Karpas-422 (cell line): ENCODE measurements around the gene TTLL10. TPM values are rescaled to one million over a fixed set of nuclear protein-coding genes. Genes with fewer than 3 reads are reported as not detected.

Experiments
- DNase-seq: peaks from one replicate; pipeline ENCODE4 v3.0.0-alpha.2; 2015
- H2AFZ ChIP-seq: fragments of 200-600 bp; sonication (generic); 2 replicates; pipeline ENCODE4 v1.6.1; 2014; ENCODE audit warnings: antibody characterized with exemption, low read length, mixed read lengths
- H3K27ac ChIP-seq: fragments of 200-600 bp; sonication (generic); 2 replicates; pipeline ENCODE4 v1.5.1; 2014; ENCODE audit warnings: mild to moderate bottlenecking, low read length, moderate library complexity
- H3K27me3 ChIP-seq: fragments of 200-600 bp; sonication (generic); 2 replicates; pipeline ENCODE4 v1.6.1; 2014; ENCODE audit warnings: low read length, mixed read lengths
- H3K36me3 ChIP-seq: fragments of 200-600 bp; sonication (generic); 2 replicates; pipeline ENCODE4 v1.6.1; 2014; ENCODE audit warnings: low read length, mixed read lengths; ENCODE audit not compliant: insufficient read depth
- H3K4me1 ChIP-seq: fragments of 200-600 bp; sonication (generic); 2 replicates; pipeline ENCODE4 v1.6.1; 2014; ENCODE audit warnings: mild to moderate bottlenecking, low read length, mixed read lengths
- H3K4me2 ChIP-seq: fragments of 200-600 bp; sonication (generic); 2 replicates; pipeline ENCODE4 v1.6.1; 2014; ENCODE audit warnings: low read length, low read depth, mild to moderate bottlenecking; ENCODE audit not compliant: poor library complexity, severe bottlenecking
- H3K4me3 ChIP-seq: fragments of 200-600 bp; sonication (generic); 2 replicates; pipeline ENCODE4 v1.5.1; 2014; ENCODE audit warnings: mild to moderate bottlenecking, antibody characterized with exemption, low read length, mixed read lengths
- H3K79me2 ChIP-seq: fragments of 200-600 bp; sonication (generic); 2 replicates; pipeline ENCODE4 v1.6.1; 2014; ENCODE audit warnings: mild to moderate bottlenecking, low read length, mixed read lengths
- H3K9ac ChIP-seq: fragments of 200-600 bp; sonication (generic); 2 replicates; pipeline ENCODE4 v1.6.0; 2014; ENCODE audit warnings: low read length
- H3K9me2 ChIP-seq: fragments of 200-600 bp; sonication (generic), shearing (Covaris generic); replicated peaks from 2 replicates; pipeline ENCODE4 v1.6.0; 2014; ENCODE audit warnings: mild to moderate bottlenecking, low read length, moderate library complexity; ENCODE audit not compliant: insufficient read depth
- H3K9me3 ChIP-seq: fragments of 300-700, 200-600 bp; sonication (generic); 2 replicates; pipeline ENCODE4 v1.6.1; 2014; ENCODE audit warnings: low read length, mixed read lengths
- H4K20me1 ChIP-seq: fragments of 200-600 bp; sonication (generic); 2 replicates; pipeline ENCODE4 v1.6.1; 2014; ENCODE audit warnings: mild to moderate bottlenecking, antibody characterized with exemption, low read length, low read depth; ENCODE audit not compliant: insufficient read depth
- total RNA-seq: library from RNA; depleted of rRNA; stranded (reverse); fragments of >200 nt; shearing (Covaris generic); gene quantifications from 2 replicates; pipeline ENCODE4 v1.2.3, GENCODE V29; 2014; ENCODE audit warnings: low replicate concordance

TTLL10 gene
- total RNA-seq, 1 experiment from 2014 or later: not detected

DNA sequence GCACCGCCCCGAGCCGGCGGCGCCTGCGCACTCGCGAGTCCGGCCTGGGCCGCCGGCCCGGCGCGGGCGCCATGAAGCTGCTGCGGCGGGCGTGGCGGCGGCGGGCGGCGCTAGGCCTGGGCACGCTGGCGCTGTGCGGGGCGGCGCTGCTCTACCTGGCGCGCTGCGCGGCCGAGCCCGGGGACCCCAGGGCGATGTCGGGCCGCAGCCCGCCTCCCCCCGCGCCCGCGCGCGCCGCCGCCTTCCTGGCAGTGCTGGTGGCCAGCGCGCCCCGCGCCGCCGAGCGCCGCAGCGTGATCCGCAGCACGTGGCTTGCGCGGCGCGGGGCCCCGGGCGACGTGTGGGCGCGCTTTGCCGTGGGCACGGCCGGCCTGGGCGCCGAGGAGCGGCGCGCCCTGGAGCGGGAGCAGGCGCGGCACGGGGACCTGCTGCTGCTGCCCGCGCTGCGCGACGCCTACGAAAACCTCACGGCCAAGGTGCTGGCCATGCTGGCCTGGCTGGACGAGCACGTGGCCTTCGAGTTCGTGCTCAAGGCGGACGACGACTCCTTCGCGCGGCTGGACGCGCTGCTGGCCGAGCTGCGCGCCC, 58.6 kb downstream of the TTLL10 start, which contains the start of gene B3GALT6:
TSS of gene B3GALT6 (plus strand) at position 30 of the 588 bp plus-strand sequence. CDS start at position 72, 42 bp downstream.
- Histone ChIP-seq H4K20me1 (peaks cover 21% of the 10 kb centered on the region; the same call in 1 of the 2 replicates), H3K9me2 (no peaks in the 10 kb centered on the region), H3K4me3 (peak within 1 kb of the TSS; percentile 84), H2AFZ (peak within 1 kb of the TSS; percentile 3; the same call in 1 of the 2 replicates), H3K36me3 (peaks cover 6% of the 10 kb centered on the region; the same call in 1 of the 2 replicates), H3K4me1 (peaks cover 21% of the 10 kb centered on the region), H3K4me2 (peak within 1 kb of the TSS; percentile 92), H3K79me2 (peaks cover 48% of the 10 kb centered on the region), H3K9me3 (no peaks in the 10 kb centered on the region), H3K9ac (peak within 1 kb of the TSS; percentile 83), H3K27ac (peak within 1 kb of the TSS; percentile 50), H3K27me3 (no peaks in the 10 kb centered on the region)
- DNase-seq: no peak

DNA sequence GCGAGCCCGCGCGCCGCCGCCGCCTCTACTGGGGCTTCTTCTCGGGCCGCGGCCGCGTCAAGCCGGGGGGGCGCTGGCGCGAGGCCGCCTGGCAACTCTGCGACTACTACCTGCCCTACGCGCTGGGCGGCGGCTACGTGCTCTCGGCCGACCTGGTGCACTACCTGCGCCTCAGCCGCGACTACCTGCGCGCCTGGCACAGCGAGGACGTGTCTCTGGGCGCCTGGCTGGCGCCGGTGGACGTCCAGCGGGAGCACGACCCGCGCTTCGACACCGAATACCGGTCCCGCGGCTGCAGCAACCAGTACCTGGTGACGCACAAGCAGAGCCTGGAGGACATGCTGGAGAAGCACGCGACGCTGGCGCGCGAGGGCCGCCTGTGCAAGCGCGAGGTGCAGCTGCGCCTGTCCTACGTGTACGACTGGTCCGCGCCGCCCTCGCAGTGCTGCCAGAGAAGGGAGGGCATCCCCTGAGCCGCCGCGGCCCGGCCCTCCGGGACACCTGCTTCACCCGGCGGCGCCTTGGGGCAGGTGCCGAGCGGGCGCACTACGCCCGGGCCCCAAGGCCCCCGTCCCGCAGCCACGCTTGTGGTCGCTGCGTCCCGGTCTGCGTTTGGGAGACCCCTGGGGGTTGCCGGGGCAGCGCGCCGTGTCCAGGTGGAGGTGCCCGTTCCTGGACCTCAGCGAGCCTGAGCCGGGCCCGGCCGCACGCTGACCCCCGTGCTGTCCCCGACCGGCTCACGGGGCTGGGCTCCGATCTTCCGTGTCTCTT, 59.3 kb downstream of the TTLL10 start:
- H4K20me1 ChIP-seq: peaks cover 22% of the 10 kb centered on the region; the same call in 1 of the 2 replicates
- peak overlapping the region; percentile 29 for H3K4me2 ChIP-seq
- peaks cover 6% of the 10 kb centered on the region; the same call in 1 of the 2 replicates for H3K36me3 ChIP-seq
- no peak overlapping the region for H3K27ac ChIP-seq
- no peak overlapping the region for H2AFZ ChIP-seq
- H3K9me2 ChIP-seq: no peaks in the 10 kb centered on the region
- no peaks in the 10 kb centered on the region for H3K9me3 ChIP-seq
- no peak for DNase-seq
- peaks cover 21% of the 10 kb centered on the region for H3K4me1 ChIP-seq
- peak overlapping the region; percentile 66 for H3K9ac ChIP-seq
- H3K27me3 ChIP-seq: no peaks in the 10 kb centered on the region
- H3K79me2 ChIP-seq: peaks cover 43% of the 10 kb centered on the region
- peak overlapping the region; percentile 57; the same call in 1 of the 2 replicates for H3K4me3 ChIP-seq

DNA sequence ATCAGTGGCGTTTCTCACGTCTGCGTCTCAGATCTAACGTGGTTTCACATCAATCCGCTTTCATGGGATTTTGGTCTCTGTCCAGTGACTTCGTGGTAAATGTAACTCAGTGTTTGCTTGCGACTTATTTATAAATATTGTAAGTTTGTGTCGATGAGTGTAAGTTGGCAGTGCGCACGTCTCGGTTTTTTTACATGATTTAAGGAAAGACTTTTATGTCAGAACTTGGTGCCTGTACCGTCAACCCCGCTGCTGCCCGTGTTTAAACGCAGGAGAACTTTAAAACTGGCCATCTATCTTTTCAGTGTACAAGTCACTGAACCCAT, 59.9 kb downstream of the TTLL10 start:
- Histone ChIP-seq H3K9me3 (no peaks in the 10 kb centered on the region), H3K36me3 (peaks cover 4% of the 10 kb centered on the region; the same call in 1 of the 2 replicates), H3K9ac (no peak overlapping the region), H3K27ac (no peak overlapping the region), H3K9me2 (no peaks in the 10 kb centered on the region), H3K4me1 (peaks cover 21% of the 10 kb centered on the region), H3K4me2 (peak overlapping the region; percentile 29), H2AFZ (no peak overlapping the region), H3K4me3 (no peak overlapping the region), H3K79me2 (peaks cover 39% of the 10 kb centered on the region), H3K27me3 (no peaks in the 10 kb centered on the region), H4K20me1 (peaks cover 26% of the 10 kb centered on the region; the same call in 1 of the 2 replicates)
- no peak for DNase-seq

DNA sequence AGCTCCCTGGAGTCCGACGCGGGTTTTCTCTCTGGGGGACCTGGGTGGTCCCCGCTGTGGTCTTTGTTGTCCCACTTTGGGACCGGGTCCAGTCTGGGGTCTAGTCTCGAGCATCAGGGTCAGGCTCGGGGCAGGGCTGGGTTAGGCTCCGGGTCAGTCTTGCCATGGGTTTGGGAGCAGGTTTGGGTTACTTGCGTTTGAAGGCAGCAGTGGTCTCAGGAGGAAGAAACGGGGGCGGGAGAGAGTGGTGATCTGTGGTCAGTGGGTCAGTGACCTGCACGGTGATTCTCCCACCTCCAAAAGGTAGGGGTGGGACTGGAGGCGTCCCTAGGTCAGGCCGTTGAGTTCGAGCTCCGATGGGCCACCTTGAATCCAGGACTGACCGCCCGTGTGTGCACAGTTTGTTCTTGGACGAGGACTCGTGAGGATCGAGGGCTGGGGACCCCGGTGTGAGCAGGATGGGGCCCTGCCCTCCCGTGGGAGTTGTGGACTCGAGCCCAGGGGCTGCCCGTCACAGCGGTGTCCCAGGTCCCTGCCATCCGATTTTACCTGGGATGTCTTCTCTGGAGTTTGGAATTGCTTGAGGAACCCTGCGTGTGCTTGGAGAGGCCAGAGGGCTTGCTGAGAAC, 60.6 kb downstream of the TTLL10 start:
- Histone ChIP-seq H2AFZ (no peak overlapping the region), H3K9me2 (no peaks in the 10 kb centered on the region), H3K79me2 (peaks cover 32% of the 10 kb centered on the region), H3K27me3 (no peaks in the 10 kb centered on the region), H3K9me3 (no peaks in the 10 kb centered on the region), H4K20me1 (peaks cover 21% of the 10 kb centered on the region; the same call in 1 of the 2 replicates), H3K4me1 (peaks cover 21% of the 10 kb centered on the region), H3K9ac (no peak overlapping the region), H3K4me3 (no peak overlapping the region), H3K36me3 (peaks cover 3% of the 10 kb centered on the region; the same call in 1 of the 2 replicates), H3K27ac (no peak overlapping the region), H3K4me2 (no peak overlapping the region)
- DNase-seq: no peak

DNA sequence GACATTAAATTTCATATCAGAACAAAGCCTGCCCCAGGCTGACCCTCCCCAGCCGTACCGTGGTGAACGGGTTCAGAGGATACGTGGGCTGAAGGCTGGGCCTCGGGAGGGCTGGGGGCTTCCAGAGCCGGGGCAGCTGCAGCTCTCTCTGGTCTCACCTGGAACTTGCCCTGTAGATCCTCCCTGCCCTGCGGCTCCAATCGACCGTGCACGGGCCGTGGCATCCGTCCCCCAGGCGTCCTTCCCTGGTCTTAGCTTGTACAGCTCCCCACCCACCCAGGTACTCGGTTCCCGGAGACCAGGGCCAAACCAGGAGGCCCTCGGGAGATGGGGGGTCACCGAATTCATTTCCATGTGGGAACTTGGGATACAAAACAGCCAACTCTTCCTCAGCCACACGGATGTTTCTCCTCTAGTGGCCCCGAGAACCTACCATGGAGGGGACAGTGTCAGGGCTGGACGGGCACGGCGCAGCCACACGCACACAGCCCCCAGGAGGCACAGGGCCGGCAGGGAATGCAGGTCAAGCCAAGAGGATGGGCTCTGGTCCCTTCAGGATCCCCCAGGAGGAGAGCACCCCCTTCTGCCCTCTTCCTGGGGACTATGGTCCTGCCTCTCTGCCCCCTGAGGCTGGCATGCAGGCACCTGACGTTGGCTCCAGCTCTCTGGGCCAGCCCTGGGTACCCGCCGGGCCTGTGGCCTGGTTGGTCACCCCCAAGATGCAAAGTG, 61.5 kb downstream of the TTLL10 start:
- H4K20me1 ChIP-seq: peaks cover 15% of the 10 kb centered on the region; the same call in 1 of the 2 replicates

DNA sequence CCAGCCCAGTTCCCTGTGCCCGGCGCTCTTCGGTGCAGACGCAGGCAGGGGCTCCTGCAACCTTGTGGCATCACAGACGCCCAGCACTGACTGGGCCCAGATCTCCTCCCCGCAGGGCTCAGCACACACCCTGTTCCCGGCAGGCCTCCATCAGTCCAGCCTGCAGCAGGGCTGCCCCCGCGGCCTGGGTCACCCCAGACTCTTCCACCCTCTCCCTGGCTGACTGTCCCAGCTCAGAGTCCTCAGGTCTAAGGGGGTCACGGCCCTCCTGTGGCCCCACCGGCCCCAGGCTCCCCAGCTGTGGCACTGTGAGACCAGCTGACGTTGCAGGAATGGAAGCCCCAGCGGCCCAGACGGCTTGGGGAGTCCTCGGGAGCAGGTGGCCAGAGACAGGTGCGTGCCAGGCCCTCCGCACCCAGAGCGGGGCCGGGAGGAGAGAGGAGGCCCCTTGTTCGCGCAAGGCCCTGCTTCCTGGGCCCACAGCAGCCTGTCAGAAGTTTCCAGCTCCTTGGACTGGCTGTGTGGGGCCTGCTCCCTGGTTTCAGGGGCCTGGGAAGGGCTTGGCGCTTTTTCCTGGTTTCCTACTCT, 62.6 kb downstream of the TTLL10 start:
- DNase-seq: no peak
- peaks cover 15% of the 10 kb centered on the region; the same call in 1 of the 2 replicates for H4K20me1 ChIP-seq
- no peaks in the 10 kb centered on the region for H3K9me2 ChIP-seq
- no peak overlapping the region for H3K4me2 ChIP-seq
- peaks cover 12% of the 10 kb centered on the region for H3K4me1 ChIP-seq
- no peaks in the 10 kb centered on the region for H3K36me3 ChIP-seq
- H3K27me3 ChIP-seq: no peaks in the 10 kb centered on the region
- H2AFZ ChIP-seq: no peak overlapping the region
- H3K4me3 ChIP-seq: no peak overlapping the region
- H3K9ac ChIP-seq: no peak overlapping the region
- H3K9me3 ChIP-seq: no peaks in the 10 kb centered on the region
- no peak overlapping the region for H3K27ac ChIP-seq
- peaks cover 12% of the 10 kb centered on the region for H3K79me2 ChIP-seq

More for the DNA sequence above, 61.5 kb downstream of the TTLL10 start:
- Histone ChIP-seq H3K79me2 (peaks cover 23% of the 10 kb centered on the region), H2AFZ (no peak overlapping the region), H3K4me2 (no peak overlapping the region), H3K36me3 (no peaks in the 10 kb centered on the region), H3K9ac (no peak overlapping the region), H3K4me3 (no peak overlapping the region), H3K27ac (no peak overlapping the region), H3K9me3 (no peaks in the 10 kb centered on the region), H3K9me2 (no peaks in the 10 kb centered on the region), H3K4me1 (peaks cover 18% of the 10 kb centered on the region), H3K27me3 (no peaks in the 10 kb centered on the region)
- no peak for DNase-seq

DNA sequence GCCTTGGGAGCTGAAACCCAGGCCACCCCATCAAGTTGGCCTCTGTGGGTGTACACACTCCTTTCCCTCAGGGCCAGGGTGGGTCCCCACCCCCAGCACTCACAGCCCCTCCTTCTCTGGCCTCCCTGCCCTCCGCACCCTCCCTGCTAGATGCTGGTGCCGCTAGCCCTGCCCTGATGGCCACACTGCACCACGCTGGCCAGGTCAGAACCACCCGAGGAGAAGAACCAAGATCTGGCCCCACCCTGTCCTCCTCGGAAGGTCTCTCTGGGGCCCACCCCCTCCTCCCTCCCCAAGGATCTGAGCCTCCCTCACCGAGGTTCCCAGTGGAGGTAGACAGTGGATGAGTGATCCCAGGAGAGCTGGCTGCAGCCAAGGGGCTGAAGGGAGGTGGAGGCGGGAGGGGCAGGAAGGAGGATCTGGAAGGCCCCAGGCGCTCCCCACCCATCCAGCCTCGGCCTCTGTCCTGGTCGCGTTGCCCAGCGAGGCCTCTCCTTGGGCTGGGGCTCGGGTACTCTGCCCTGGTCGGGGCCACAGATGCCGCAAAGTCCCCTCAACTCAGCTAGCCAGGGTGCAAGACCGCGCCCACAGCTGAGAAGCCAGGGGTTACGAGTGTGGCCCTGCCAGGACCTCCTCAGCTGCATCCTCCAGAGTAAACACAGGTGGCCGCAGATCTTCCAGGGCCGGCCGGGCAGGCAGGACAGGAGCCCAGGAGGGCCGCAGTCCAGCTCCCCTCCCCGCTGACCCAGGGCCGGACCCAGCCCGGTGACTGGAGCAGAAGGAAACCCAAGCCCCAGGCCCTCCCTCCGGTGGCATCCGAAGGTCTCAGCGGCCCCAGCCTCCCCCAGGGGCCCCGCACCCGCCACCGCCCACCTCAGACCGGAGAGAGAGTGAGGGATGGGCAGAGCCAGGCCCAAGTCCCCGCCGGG, 63.5 kb downstream of the TTLL10 start:
- Histone ChIP-seq H2AFZ (no peak overlapping the region), H3K79me2 (0 out of 2 replicates have a peak, but pooled peaks cover 9% of the 10 kb centered on the region), H3K9me3 (no peaks in the 10 kb centered on the region), H3K4me3 (no peak overlapping the region), H3K27ac (no peak overlapping the region), H3K36me3 (no peaks in the 10 kb centered on the region), H3K4me2 (no peak overlapping the region), H3K9me2 (no peaks in the 10 kb centered on the region), H3K4me1 (peaks cover 12% of the 10 kb centered on the region), H3K27me3 (no peaks in the 10 kb centered on the region), H3K9ac (no peak overlapping the region), H4K20me1 (peaks cover 15% of the 10 kb centered on the region; the same call in 1 of the 2 replicates)
- DNase-seq: no peak
